MM.1S (cell line): Measurements from ENCODE around the gene ARL6IP5.
A peak's percentile ranks its signal among the peaks of the same experiment; 100 is the strongest.

Experiments used
- DNase-seq: peaks from one replicate; pipeline ENCODE4 v3.0.0-alpha.2; 2015
- H2AFZ ChIP-seq: fragments of 300-600 bp; sonication (generic); 2 replicates; pipeline ENCODE4 v1.6.0; 2016; ENCODE audit warnings: antibody characterized with exemption, low read length
- H3F3A ChIP-seq: fragments of 300-600 bp; sonication (generic); 2 replicates; pipeline ENCODE4 v1.6.1; 2016; ENCODE audit warnings: mild to moderate bottlenecking, antibody characterized with exemption, low read length, moderate library complexity, mixed read lengths; ENCODE audit not compliant: insufficient read depth
- H3K27ac ChIP-seq: fragments of 300-600 bp; sonication (generic); 2 replicates; pipeline ENCODE4 v1.5.1; 2016; ENCODE audit warnings: mild to moderate bottlenecking, low read length
- H3K27me3 ChIP-seq: fragments of 300-600 bp; sonication (generic); replicated peaks from 2 replicates; pipeline ENCODE4 v1.6.0; 2016; ENCODE audit warnings: low read length; ENCODE audit not compliant: insufficient read depth
- H3K36me3 ChIP-seq: fragments of 300-600 bp; sonication (generic); replicated peaks from 2 replicates; pipeline ENCODE4 v1.6.1; 2016; ENCODE audit warnings: mild to moderate bottlenecking, low read length, mixed read lengths; ENCODE audit not compliant: insufficient read depth
- H3K4me1 ChIP-seq: fragments of 300-600 bp; sonication (generic); 2 replicates; pipeline ENCODE4 v1.6.1; 2016; ENCODE audit warnings: low read length, mixed read lengths
- H3K4me2 ChIP-seq: fragments of 300-600 bp; sonication (generic); 2 replicates; pipeline ENCODE4 v1.6.0; 2016; ENCODE audit warnings: low read depth, low read length
- H3K4me3 ChIP-seq: fragments of 300-600 bp; sonication (generic); 2 replicates; pipeline ENCODE4 v1.5.1; 2016; ENCODE audit warnings: low read length, mixed read lengths
- H3K79me2 ChIP-seq: fragments of 300-600 bp; sonication (generic); 2 replicates; pipeline ENCODE4 v1.6.1; 2016; ENCODE audit warnings: mixed run types, low read length, mixed read lengths
- H3K9ac ChIP-seq: fragments of 300-600 bp; sonication (generic); 2 replicates; pipeline ENCODE4 v1.6.1; 2016; ENCODE audit warnings: low read length, mixed read lengths
- H3K9me2 ChIP-seq: fragments of 300-600 bp; sonication (generic); replicated peaks from 2 replicates; pipeline ENCODE4 v1.6.1; 2016; ENCODE audit warnings: mild to moderate bottlenecking, low read length, mixed read lengths; ENCODE audit not compliant: insufficient read depth
- H3K9me3 ChIP-seq: fragments of 300-600 bp; sonication (generic); replicated peaks from 2 replicates; pipeline ENCODE4 v1.6.1; 2016; ENCODE audit warnings: mild to moderate bottlenecking, low read length, mixed read lengths; ENCODE audit not compliant: insufficient read depth
- H4K20me1 ChIP-seq: fragments of 300-600 bp; sonication (generic); 2 replicates; pipeline ENCODE4 v1.6.1; 2016; ENCODE audit warnings: mild to moderate bottlenecking, low read length, moderate library complexity, mixed read lengths; ENCODE audit not compliant: insufficient read depth
- EZH2 ChIP-seq: fragments of 300-600 bp; sonication (generic); optimal IDR thresholded peaks from 2 replicates; pipeline ENCODE3; 2017; ENCODE audit warnings: low read depth, mild to moderate bottlenecking, antibody characterized with exemption, low read length, mixed read lengths
- EZH2phosphoT487 ChIP-seq: fragments of 300-600 bp; sonication (generic); IDR thresholded peaks from 2 replicates; pipeline ENCODE4 v1.6.1; 2018; ENCODE audit warnings: antibody characterized with exemption, low read length
- TF ChIP-seq, protein P1 (sequence below): fragments of 300-600 bp; sonication (generic); IDR thresholded peaks from 2 replicates; pipeline ENCODE4 v1.5.1; 2016; ENCODE audit warnings: antibody characterized with exemption, low read length, mixed read lengths

The ARL6IP5 gene

DNA sequence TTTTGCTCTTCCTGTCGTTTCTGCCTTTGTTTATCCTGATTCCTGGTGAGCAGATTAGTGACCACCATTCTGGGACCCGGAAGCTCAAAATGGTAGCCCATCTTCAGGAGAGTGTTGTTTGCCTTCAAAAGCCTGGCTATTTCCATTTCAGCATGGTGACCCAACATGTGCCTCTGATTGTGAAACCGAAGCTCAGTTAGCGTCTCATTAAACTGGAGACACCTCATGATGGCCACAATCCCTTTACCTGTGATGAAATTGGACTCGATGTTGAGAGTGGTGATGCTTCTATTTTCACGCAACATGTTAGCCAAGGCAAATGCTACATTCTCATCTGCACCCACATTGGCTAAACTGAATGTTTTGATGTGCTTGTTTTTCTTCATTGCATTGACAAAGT lies 34.4 kb downstream of the ARL6IP5 start:
- H3K4me3 ChIP-seq, result no peak overlapping the region
- H3K4me2 ChIP-seq, result no peak overlapping the region
- H3K9me2 ChIP-seq, result no peaks in the 10 kb centered on the region
- no peak overlapping the region for H2AFZ ChIP-seq
- no peak overlapping the region for H3K27ac ChIP-seq
- H3K9me3 ChIP-seq, result no peaks in the 10 kb centered on the region
- H3K4me1 ChIP-seq, result peaks cover 25% of the 10 kb centered on the region
- H3F3A ChIP-seq, result 0 out of 2 replicates have a peak, but pooled peaks cover 5% of the 10 kb centered on the region
- H4K20me1 ChIP-seq, result no peaks in the 10 kb centered on the region
- H3K9ac ChIP-seq, result no peak overlapping the region
- H3K79me2 ChIP-seq, result no peaks in the 10 kb centered on the region
- DNase-seq, result no peak
- no peaks in the 10 kb centered on the region for H3K36me3 ChIP-seq
- TF ChIP-seq EZH2 (no peak), EZH2phosphoT487 (no peak)
- TF ChIP-seq, protein P1, sequence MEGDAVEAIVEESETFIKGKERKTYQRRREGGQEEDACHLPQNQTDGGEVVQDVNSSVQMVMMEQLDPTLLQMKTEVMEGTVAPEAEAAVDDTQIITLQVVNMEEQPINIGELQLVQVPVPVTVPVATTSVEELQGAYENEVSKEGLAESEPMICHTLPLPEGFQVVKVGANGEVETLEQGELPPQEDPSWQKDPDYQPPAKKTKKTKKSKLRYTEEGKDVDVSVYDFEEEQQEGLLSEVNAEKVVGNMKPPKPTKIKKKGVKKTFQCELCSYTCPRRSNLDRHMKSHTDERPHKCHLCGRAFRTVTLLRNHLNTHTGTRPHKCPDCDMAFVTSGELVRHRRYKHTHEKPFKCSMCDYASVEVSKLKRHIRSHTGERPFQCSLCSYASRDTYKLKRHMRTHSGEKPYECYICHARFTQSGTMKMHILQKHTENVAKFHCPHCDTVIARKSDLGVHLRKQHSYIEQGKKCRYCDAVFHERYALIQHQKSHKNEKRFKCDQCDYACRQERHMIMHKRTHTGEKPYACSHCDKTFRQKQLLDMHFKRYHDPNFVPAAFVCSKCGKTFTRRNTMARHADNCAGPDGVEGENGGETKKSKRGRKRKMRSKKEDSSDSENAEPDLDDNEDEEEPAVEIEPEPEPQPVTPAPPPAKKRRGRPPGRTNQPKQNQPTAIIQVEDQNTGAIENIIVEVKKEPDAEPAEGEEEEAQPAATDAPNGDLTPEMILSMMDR, result no peak
- H3K27me3 ChIP-seq, result no peaks in the 10 kb centered on the region

DNA sequence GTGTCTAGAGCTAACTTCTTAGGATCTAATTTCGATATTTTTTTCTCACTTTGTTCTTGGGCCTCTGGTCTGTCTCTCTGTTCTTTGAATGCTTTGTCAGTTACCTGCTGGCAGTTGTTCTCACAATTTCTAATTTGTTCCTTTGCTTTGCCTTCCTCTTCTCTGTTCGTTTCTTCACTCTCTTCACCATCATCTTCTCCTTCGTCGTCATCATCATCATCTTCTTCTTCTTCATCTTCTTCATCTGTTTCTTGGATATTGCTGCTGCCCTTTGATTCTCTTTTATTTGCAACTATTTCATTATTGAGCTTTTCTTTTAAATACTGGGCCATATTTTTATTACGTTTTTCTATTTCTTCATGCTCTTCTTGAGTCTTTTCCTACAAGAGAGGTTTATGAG lies 34.9 kb downstream of the ARL6IP5 start:
- no peaks in the 10 kb centered on the region for H3K79me2 ChIP-seq
- no peaks in the 10 kb centered on the region for H4K20me1 ChIP-seq
- peaks cover 25% of the 10 kb centered on the region for H3K4me1 ChIP-seq
- no peaks in the 10 kb centered on the region for H3K9me3 ChIP-seq
- H3K36me3 ChIP-seq, result no peaks in the 10 kb centered on the region
- H2AFZ ChIP-seq, result no peak overlapping the region
- H3K9me2 ChIP-seq, result no peaks in the 10 kb centered on the region
- no peak overlapping the region for H3K9ac ChIP-seq
- H3K27ac ChIP-seq, result no peak overlapping the region
- TF ChIP-seq EZH2phosphoT487 (no peak), EZH2 (no peak)
- TF ChIP-seq, protein P1, result no peak
- no peaks in the 10 kb centered on the region for H3K27me3 ChIP-seq
- no peak overlapping the region for H3K4me2 ChIP-seq
- 0 out of 2 replicates have a peak, but pooled peaks cover 5% of the 10 kb centered on the region for H3F3A ChIP-seq
- DNase-seq, result no peak
- no peak overlapping the region for H3K4me3 ChIP-seq

DNA sequence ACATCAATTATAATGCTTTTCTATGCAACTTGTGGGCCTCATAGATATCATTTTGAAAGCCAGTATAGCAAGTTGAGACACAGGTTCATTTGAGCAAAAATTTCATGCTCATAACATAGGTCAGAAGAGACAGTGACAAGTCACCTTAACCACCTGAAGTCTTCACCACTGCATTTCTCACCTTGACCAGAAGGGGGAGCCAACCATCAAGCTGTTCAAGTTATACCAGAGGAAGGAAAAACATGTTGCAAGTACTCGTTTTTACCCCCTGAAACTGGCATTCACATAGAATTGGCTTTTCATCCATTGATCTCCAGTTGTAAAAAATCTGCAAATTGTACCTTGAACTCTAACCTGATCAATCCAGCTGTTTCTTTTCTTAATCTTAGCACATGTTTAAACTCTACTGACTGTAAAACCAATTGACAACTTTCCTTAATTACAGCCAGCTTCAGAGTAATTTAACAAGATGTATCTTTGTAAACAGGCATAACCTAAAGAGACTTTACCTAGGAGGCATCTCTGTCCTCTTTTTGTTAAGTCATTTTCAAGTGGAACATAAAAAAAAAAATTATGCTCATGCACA lies 36.2 kb downstream of the ARL6IP5 start:
- no peak overlapping the region for H3K4me3 ChIP-seq
- H3K4me1 ChIP-seq, result peaks cover 13% of the 10 kb centered on the region
- no peak overlapping the region for H3K27ac ChIP-seq
- 0 out of 2 replicates have a peak, but pooled peaks cover 3% of the 10 kb centered on the region for H3F3A ChIP-seq
- peak; percentile 90 for DNase-seq
- TF ChIP-seq EZH2 (no peak), EZH2phosphoT487 (no peak)
- TF ChIP-seq, protein P1, result peak; percentile 94
- H3K9me2 ChIP-seq, result no peaks in the 10 kb centered on the region
- H3K9ac ChIP-seq, result no peak overlapping the region
- peak overlapping the region; percentile 53 for H2AFZ ChIP-seq
- no peaks in the 10 kb centered on the region for H3K79me2 ChIP-seq
- no peaks in the 10 kb centered on the region for H3K27me3 ChIP-seq
- H3K9me3 ChIP-seq, result no peaks in the 10 kb centered on the region
- H4K20me1 ChIP-seq, result no peaks in the 10 kb centered on the region
- H3K4me2 ChIP-seq, result peak overlapping the region; percentile 27; the same call in 1 of the 2 replicates
- H3K36me3 ChIP-seq, result no peaks in the 10 kb centered on the region
